Measurements from ENCODE around the gene SNCAIP. TPM values are rescaled to one million over a fixed set of nuclear protein-coding genes. Genes with fewer than 3 reads are reported as not detected.
"Not testable (repeated sequence)": the region's sequence is repeated elsewhere in the genome, so short reads cannot be mapped to it uniquely, and the experiment has no call there.

SNCAIP gene
- polyA plus RNA-seq, 4 donors = 22.8 to 34.8 (median 26.2) TPM

DNA sequence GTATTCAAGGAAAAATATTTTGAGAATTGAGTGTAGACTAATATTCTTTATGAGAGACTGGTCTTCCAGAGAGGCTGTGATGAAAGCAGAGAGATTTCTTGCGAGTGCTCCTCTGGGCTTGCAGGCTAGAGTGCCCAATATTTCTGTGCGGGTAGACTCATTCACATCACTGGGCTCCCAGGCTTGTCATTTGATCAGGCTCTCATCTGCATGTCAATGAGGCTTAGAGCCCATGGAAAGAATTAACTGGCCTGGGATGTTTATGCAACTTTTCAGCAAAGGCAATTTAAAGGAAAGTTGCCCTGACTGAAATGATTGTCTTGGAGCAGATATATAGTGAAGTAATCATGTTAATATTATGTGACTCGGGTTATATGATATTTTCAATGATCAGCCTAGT lies 42.3 kb downstream of the SNCAIP start:
- no peak for DNase-seq (ENCODE audit: low read depth in 4 of 4, low spot score in 2 of 4)

DNA sequence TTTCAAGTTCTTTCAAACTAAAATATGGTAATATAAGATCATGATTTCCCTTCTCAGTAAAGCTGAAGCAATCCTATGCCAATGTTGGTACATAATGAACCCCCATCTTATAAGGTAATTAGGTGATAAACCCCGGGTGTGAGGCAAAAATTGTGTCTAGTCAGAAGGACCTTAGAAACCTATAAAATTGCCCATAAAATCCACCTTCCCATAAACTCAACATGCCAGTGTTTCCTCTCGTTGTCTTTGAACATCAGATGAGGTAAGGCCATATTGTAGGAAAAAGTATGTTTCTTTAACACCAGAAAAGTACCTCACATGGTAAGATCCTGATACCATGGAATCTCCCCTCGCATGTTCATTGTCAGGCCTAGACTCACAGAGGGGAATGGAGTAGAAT lies 43.3 kb downstream of the SNCAIP start:
- DNase-seq (ENCODE audit: low read depth in 4 of 4, low spot score in 2 of 4) = no peak

DNA sequence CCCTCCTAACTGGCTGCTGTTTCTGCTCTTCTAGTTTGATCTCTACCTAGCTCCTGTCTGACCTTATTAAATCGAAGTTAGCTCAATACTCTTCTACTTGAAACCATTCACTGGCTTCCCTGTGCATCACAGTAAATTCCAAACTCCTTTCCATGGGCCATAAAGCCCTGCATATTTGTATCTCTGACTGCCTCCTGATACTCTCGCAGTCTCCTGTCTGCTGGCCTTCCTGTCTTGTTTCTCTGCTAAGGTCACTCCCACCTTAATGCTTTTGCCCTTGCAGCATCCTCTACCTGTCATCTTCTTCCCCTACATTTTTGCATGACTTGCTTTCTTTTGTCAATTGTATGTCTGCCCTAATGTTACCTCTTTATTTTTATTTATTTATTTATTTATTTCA lies 44.8 kb downstream of the SNCAIP start:
- no peak for DNase-seq (ENCODE audit: low read depth in 4 of 4, low spot score in 2 of 4)

DNA sequence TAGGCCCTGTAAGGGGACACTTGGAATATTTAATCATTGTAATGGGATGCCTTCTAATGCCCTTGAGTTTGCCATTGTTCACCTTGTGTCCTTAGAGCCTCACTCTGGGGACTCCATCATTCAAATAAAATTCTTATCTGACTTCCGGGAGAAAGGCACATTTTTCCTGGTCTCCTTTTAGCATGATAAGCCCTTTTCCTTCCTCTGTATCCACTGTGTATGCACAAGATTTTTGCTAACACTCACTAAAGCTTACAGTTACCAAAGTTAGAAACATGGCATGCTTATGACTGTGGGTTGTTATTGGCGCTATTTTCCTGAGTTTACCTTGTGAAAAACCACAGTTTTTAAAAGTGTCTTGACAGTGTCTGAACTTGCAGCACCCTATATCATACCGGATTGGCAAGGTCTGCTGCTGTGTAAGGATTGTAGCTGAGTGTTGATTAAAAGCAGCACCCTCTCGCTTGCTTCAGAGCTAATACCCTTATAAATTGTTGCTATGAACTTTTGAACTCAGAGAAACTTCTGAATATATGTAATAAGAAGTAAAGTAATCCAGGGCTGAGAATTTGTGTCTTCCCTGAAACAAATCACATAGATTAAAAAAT lies 46.4 kb downstream of the SNCAIP start:
- no peak for DNase-seq (ENCODE audit: low read depth in 4 of 4, low spot score in 2 of 4)

DNA sequence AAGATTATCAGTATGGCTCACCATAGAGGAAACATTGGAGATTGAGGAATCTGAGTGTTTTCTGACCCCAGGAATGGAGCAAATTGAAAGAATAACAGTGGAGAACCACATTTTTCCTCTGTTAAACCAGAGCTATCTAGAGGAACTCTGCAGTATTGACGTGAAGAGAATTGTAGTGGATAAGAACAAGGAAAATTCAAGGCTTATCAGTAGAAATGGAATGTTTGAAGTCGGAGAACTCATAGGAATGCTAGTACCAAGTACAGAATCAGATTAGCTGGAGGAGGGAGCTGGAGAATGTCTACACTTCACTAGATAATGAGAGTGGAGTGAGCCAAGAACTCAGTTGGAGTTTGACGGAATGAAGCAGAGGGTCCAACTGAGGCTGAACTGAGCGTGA lies 50.3 kb downstream of the SNCAIP start:
- DNase-seq (ENCODE audit: low read depth in 4 of 4, low spot score in 2 of 4) = no peak

DNA sequence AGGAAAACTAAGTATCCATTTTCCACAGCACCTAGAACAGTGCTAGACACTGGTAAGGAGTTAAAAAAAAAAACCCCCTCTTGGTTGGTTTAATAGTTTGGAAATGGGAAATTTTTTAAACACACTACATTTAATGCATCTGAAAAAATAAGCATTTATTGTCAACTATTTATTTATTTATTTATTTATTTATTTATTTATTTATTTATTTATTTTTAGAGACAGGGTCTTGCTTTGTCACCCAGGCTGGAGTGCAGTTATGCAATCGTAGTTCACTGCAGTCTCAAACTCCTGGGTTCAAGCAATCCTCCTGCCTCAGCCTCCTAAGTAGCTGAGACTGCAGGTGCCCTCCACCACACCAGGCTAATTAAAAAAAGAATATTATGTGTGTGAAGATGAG lies 51.6 kb downstream of the SNCAIP start:
- no peak for DNase-seq (ENCODE audit: low read depth in 4 of 4, low spot score in 2 of 4)

DNA sequence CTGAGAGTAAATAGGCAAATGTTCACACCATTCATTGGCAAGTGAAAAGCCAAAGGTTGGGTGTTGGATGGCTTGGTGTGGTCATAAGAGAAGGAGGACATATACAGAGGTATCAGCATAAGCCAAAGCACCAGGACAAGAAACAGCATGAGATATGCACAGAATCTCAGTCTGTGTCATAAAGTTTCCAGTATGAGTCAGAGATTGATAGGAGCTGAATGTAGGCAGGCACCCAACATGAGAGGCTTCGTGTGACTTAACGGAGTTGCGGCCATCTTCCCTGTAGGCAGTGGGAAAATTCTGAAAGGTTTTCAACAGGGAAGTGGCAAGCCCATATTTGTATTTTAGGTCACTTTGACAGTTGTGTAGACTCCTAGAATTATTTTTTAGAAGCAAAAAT lies 54.5 kb downstream of the SNCAIP start:
- DNase-seq (ENCODE audit: low read depth in 4 of 4, low spot score in 2 of 4) = no peak

DNA sequence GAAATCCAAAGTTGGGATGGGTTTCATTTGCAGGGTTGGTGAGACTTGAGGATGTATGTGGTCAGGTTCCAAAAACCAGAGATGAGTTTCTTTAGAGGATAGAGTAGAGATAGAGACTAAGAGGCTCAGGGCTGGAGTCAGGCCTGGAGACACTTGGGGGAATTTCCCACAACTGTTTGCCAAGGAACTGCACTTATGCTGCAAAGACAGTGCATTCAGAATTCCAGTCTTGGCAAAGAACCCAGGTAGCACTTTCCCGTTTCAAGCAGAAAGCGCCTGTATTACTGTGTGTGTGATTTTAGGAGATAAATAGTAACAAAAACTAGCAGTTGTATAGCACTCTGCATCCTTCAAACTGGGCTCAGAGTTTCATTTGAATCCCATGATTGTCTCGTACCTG lies 55.4 kb downstream of the SNCAIP start:
- DNase-seq (ENCODE audit: low read depth in 4 of 4, low spot score in 2 of 4) = no peak

DNA sequence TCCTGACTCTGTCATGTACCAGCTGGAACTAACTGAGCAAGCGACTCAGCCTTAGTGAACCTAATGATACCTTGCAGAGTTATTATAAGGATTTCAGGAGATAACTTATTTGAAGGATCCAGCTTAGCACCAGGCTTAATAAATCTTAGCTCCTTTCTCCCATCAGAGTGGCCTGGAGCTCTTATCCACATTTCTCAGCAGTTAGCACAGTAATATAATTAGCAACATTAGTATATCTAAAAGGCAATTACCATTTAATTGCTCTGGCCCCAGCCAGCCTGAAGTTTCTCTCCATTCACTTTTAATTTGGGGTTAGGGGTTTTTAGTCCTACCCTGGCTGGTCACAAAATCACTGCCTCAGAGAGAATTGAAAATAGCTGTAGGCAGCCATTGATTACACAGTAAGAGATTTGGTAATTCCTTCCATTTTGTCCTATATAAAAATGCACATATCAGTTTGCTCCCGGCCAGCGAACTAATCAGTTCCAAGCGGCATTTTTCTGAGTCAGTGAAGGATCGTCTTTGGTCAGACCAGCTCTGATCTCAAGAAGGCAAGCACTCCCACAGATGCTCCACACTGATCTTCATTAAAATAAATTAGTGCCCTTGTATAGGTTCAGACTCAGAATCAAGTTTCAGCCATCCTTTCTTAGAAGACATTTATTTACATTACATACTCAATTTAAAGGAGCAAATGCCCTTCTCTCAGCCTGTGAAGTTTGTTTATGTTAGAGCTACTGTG lies 56.6 kb downstream of the SNCAIP start:
- DNase-seq (ENCODE audit: low read depth in 4 of 4, low spot score in 2 of 4) = no peak

DNA sequence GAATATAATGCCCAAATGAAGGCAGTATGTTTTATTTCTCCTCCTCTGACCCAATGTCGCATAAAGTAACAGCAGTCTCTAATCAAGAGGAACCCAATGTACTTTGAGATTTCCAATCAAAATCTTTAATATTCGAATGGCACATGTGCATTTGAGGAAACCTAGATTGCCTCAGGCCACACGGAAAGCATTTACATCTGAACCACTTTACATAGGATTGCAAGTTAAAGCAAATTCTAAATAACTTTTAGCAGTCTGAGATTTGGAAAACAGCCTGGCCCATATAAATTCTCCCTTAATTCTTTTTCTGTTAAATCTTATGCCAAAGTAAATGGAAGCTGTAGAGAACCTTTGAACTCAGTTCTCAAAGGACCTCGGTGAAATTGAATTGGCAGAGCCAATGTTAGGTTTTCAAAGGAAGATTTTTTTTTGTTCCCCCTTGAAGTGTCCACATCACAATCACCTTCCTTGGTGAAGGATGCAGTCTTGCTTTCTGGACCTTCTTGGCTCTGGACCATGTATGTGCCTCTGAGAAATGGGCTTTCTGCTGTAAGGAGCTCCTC lies 57.3 kb downstream of the SNCAIP start:
- DNase-seq (ENCODE audit: low read depth in 4 of 4, low spot score in 2 of 4) = peak in 2 of 4 donors; percentile 36 to 38

DNA sequence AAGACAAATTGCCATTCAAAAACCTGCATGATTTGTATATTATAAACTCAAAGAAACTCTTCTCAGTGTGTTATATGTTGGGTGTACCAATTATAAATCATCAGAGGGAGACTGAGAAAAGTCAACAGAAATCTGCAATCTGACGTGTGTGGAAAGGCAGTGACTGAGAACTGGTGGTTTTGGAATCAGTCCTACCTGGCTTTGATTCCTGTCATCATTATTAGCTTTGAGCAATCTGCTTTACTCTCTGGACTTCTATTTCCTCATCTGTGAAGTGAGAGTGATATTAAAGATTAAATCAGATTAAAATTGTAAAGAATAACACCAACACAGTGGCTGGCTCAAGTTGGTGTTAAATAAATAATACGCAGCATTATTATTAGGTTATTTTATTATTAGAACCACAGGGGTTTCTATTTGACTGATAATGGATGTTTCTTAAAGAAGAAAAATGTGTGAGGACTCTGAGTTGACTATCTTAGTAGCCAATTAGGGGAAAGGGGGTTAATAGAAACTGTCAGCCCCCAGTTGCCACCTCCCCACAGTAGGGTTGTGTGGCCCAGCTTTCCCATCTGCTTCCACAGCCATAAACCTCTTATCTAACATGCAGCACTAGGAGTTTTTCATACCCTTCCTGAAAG lies 59.6 kb downstream of the SNCAIP start:
- no peak for DNase-seq (ENCODE audit: low read depth in 4 of 4, low spot score in 2 of 4)

DNA sequence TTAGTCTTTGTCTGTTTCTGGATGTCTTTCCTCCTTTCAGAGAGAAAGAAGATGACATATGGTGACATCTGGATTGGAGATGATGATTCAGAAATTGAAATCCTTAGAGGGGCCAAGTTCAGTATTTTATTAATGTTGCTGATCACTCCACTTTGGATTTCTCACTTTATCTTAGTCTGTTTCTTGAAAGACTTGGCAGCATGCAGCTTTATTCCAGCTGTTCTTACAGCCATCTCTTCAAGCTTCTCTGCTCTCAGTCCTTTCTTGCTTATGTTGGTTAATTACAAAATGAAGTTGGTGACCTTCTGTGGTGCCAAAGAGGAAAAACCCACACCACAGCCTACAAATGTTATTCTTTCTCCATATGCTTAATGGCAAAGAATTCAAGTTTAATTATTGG lies 62.1 kb downstream of the SNCAIP start:
- DNase-seq (ENCODE audit: low read depth in 4 of 4, low spot score in 2 of 4) = no peak

DNA sequence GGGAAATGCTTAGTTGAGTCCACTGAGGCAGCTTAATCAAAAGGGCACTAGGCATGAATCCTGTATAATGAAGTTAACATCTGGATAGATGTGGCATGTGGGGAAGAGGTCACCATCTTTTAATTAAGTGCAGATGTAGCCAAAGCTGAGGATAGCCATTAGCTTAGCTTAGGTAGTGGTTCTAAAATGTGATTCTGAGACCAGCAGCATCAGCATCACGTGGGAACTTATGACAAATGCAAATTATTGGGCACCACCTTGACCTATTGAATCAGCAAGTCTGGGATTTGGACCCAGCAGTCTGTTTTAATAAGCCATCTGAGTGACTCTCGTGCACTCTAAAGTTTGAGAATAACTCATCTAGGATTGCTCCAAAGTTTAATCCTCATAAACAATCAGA lies 63.8 kb downstream of the SNCAIP start:
- no peak for DNase-seq (ENCODE audit: low read depth in 4 of 4, low spot score in 2 of 4)

DNA sequence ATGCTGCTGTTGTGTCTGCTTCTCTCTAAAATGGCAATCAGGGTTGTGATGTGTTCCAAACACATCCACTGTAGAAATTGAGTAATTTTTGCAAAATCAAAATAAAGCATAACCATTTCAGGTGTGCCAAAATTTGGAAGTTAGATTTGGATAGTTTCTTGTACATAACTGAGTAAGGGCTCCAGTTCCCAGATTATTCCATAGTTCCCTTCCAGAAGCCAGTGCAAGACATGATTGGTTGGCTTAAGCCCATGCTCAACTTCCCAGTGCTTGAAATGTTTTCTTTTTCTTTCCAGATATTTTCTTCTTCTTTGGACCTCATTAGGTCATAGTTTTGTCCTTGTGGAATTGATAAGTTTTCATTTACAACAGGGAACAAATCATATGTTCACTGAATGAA lies 64.2 kb downstream of the SNCAIP start:
- no peak for DNase-seq (ENCODE audit: low read depth in 4 of 4, low spot score in 2 of 4)

DNA sequence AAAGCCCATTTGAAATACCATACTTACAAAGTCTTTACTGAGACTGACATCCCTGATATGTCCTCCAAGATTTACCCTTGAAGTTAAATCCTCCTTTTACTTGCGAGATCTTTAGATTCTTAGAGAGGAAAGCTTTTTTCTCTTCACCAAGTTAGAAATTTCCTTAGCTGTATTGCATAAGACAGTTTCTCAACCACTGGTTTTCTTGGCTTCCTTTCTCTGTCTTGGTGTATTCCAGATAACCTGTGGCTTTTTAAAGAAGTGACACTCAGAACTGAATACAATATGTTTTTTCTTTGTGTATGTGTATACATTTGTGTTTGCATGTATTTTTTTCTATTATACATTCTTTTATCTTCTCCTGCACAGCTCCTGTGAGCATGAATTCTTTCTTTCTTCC lies 65.0 kb downstream of the SNCAIP start:
- no peak for DNase-seq (ENCODE audit: low read depth in 4 of 4, low spot score in 2 of 4)

DNA sequence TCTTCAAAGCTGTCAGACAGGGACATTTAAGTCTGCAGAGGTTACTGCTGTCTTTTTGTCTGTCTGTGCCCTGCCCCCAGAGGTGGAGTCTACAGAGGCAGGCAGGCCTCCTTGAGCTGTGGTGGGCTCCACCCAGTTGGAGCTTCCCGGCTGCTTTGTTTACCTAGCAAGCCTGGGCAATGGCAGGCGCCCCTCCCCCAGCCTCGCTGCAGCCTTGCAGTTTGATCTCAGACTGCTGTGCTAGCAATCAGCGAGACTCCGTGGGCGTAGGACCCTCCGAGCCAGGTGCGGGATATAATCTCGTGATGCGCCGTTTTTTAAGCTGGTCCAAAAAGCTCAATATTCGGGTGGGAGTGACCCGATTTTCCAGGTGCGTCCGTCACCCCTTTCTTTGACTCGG lies 70.9 kb downstream of the SNCAIP start:
- DNase-seq (ENCODE audit: low read depth in 4 of 4, low spot score in 2 of 4) = not testable (repeated sequence)

DNA sequence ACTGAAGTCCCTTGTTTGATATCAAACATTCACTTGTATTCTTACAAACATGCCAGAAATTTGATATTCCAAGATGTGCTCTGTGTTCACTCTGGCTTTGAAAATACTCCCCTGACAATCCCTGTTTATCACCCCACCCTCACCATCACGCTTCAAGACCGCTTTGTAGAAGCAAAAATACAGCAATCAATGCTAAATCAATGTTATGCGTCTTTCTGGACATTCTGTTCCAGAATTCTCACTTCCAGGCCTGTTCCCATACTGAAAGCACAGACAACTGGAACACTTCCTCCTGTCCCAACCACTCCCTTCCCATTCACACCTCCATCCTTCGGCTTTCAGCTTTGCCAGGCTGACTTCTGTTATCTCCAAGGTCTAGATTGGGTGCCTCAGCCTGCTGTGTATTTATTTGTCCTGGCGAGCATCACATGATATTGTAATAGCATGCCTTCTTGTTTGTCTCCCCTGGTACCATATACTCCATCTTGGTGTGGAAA lies 72.8 kb downstream of the SNCAIP start:
- DNase-seq (ENCODE audit: low read depth in 4 of 4, low spot score in 2 of 4) = no peak

DNA sequence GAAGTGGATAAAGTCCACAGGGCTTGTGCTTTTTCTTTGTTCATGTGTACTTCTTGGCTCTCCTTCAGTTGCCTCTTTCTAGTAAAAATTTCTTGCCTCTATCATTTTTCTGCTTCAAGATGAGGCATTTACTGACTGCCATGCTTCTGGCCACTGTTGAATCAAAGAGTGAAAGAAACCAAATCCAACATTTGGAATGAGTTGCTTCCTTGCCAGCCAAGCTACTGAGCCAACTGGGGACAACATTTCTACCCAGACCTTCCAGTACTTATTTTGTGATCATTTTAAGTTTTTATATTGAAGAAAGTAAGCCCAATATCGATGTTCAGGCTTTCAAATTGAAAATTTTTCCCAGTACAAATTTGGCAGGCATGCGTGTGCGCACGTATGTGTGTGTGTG lies 73.2 kb downstream of the SNCAIP start:
- no peak for DNase-seq (ENCODE audit: low read depth in 4 of 4, low spot score in 2 of 4)

DNA sequence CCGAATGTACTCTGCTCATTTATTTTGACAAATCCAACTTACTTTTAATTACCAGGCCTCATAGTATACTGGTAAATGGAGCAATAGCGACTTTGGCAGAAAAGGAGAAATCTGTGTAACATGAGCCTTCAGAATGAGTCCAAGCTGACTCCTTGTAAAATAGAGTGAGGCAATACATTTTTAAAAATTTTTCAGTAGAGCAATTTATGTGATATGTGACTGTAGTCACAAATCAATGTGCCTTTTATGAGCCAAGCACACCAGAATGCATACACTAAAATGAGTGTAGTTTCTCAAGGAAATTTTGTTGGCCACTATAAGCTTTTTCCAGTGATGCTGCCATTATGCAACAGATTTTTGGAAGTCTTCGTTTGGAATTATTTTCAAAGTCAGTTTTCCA lies 73.8 kb downstream of the SNCAIP start:
- no peak for DNase-seq (ENCODE audit: low read depth in 4 of 4, low spot score in 2 of 4)

DNA sequence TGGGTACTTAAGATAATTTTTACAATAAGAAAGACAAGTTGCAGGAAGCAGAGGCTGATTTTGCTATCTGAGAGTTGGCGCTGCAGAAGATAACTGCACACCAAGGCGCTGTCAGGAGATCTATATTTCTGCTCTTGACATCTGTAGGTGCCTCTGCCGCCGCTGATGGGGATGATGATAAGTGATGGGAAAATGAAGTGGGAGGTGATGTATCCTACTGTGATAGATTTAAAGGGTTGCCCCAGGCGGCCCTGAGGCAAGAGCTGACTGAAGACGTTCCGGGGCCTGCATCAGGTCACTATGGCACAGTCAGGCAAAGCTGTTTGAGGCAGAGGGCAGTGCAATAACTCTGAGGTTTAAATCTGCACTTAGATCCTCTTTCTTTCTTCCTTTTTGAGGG lies 78.1 kb downstream of the SNCAIP start:
- DNase-seq (ENCODE audit: low read depth in 4 of 4, low spot score in 2 of 4) = no peak

DNA sequence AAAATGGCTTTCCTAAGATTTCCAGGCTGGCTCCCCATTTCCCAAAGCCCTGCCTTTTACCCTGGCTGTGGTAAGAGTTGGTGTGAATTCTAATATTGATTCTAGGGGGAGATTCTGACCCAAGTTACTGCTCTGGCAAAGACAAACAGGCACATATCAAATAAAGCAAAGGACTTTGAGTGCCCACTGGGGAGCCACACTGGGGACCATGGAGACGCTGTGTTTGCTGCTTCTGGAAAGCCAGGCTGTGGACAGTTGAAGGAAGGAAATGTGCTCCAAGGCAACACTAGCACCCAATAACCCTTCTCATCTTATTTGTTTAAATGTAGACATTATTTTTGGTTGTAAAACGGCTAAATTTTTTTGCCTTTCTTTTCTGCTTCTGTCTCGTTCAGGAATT lies 78.7 kb downstream of the SNCAIP start:
- DNase-seq (ENCODE audit: low read depth in 4 of 4, low spot score in 2 of 4) = no peak

DNA sequence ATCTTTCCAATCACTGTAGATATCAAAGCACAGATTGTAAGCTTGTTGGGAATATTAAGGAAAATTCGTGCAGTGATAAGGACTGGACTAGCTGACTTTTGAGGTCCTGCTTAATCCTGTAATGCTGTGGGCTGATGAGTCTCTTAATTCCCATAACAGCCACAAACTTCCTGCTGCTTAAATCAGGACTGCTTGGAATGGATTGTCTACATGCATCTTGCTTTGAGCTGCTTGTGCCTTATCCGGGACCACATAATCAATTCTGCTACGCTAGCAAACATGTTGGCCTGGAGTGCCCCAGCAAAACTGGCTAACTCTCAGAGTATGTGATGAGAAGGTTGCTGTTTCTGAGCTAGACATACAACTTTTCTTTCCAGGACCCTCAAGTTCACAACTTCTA lies 79.6 kb downstream of the SNCAIP start:
- no peak for DNase-seq (ENCODE audit: low read depth in 4 of 4, low spot score in 2 of 4)

Data from left renal cortex interstitium (tissue), 4 donors.